AML-193 (cell line): Measurements from ENCODE around the gene STK32B.

ENCODE experiments used
- DNase-seq, 2 experiments: peaks; one replicate each; lab custom pipeline; 2025; lab: John Stamatoyannopoulos, UW

The STK32B gene

DNA sequence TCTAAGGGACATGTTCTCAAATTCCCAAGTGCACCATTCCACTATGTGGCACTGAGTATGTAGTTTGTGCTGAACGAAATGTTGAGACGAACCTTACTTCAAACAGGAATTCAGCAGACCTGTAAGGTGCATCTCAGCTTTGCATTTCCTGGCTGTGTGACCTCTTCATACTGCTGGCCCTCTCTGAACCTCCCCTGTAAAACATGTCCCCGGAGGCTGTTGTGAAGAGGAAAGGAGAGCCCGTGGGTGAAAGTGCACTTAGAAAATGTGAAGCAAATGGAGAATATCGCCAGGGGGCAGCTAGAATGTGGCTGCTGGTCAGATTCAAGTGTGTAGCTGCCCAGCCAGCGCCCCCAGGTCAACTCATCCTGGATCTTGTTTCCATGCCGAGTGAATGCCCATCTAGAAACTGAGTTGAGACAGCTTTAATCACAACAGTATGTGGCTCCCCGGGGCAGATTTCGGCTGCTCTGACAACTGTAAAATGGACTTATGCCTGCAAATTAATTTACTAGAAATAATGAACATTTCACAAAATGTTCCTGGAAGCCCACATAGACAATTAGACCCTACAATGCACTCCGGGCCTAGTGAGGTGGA is 393.7 kb downstream of the STK32B start:
- DNase-seq = no peak

DNA sequence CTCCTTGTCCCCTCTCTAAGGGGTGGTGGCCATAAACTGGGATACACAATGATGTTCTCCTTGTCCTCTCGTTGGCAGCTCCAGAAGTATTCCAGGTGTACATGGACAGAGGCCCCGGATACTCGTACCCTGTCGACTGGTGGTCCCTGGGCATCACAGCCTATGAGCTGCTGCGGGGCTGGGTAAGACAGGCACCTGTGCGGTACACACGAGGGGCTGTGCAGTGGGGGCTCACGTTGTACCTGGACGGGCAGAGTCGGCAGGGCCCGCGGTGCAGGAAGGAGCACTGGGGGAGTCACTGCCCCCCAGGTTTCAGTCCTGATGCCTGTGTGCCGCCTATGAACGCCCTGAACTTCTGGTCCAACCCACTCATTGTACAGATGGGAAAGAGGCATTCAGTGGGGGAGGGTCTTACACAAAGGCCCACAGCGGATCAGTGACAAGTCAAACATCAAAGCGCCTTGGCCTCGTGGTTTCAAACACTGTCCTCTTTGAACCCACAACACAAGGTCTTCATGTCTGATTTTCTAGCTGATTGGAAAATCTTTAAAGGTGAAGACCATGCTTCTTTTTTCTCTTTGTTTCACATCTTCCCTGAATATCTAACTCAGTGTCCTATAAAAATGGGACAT is 395.4 kb downstream of the STK32B start:
- no peak for DNase-seq

DNA sequence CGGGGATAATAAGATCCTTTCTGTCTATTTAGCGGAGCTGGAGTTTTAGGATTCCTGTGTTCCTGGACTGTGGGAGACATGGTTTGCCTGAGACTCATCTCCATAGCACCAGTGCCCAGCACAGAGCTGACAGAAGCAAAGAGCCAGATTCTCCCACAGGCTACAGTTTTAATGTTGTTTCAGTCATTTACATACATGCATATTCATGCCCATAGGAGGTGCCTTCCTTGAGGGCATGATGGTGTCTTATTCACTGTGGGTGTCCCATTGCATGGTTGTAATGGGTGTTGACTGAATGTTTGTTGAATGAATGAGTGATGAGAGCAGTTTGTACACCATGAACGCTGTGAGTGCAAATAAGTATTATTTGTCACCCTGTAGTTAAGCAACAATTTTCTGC is 396.5 kb downstream of the STK32B start:
- DNase-seq = no peak

- no peak for DNase-seq
Measured at GRCh38 chr4:5448221-5448620, 396.9 kb downstream of the STK32B start.

GRCh38 chr4:5451243-5451642 is 400.0 kb downstream of the STK32B start:
- no peak for DNase-seq

DNA sequence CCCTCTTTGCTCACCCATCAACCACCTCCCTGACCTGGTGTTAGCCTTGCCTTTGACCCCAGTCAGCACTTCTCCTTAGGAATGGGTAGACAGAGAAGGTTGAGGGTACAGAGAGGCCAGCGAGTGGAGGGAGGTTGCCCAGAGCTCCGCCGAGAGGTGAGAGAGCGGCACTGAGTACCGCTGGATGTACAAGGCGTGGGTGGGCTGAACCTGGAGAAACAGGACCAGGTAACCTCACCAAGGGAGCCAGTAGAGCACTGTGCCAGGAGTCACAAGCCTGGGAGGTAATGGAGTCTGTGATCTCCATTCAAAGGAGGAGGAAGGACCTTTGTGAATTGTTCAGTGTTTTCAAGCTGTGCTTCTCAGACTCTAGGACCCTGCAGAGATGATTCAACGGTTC is 400.9 kb downstream of the STK32B start:
- no peak for DNase-seq

DNA sequence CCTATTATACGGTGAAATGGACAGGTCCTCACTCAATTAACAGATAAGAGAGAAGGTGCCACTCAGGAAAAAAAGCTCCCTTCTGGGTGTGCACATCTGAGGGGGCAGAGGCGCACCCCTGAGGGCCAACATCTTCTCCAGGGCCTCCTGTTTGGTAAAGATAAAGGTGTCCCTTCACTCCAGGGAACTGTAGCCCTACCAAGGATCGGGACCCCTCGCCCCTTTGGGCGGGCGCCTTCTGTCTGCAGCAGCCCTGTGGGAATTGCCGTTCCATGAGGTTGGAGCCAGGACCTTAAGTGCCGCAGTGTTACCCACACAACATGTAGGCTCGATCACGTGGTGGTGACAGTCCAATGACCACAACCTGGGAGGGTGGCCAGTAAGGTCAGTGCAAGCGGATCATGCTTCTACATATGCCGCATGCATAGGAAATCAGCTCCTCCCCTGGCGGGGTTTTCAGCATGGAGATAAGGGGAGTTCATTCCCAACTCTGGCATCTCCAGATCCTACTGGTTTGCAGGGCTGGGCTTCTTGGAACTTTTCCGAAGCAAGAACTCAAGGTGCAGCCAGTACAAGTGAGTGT is 403.8 kb downstream of the STK32B start:
- no peak for DNase-seq

- no peak for DNase-seq
Measured at GRCh38 chr4:5456296-5456845, 405.1 kb downstream of the STK32B start.

GRCh38 chr4:5458676-5459075 is 407.4 kb downstream of the STK32B start:
- no peak for DNase-seq

GRCh38 chr4:5459236-5459635 is 408.0 kb downstream of the STK32B start:
- DNase-seq = no peak

DNA sequence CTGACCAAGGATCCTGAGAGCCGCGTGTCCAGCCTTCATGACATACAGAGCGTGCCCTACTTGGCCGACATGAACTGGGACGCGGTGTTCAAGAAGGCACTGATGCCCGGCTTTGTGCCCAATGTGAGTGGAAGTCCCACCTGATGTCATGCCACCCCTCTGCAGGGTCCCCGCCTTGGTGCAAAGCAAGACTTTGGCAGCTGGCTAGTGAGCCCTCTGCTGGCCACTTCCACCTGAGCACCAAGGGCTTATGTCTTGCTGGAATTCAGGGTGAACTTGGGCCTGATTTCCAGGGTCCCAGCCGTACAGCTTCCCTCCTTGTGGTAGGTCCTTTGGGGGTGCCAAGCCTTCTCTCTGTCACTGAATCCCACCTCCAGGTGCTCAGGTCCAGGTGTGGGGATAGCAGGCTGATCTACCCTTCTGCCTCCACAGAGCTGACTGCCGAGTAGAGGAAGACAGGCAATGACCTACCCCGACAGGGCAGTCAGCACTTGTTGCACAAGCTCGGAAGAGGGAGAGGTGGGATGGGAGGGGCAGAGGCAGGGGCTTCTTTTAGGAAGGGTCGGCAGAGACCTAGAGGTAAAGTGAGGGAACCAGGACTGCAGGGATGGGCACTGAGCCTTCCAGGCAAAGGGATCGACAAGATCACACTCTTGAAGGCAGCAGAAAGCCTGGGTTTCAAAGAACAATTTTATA is 409.0 kb downstream of the STK32B start:
- DNase-seq = peak; percentile 3 to 8

DNA sequence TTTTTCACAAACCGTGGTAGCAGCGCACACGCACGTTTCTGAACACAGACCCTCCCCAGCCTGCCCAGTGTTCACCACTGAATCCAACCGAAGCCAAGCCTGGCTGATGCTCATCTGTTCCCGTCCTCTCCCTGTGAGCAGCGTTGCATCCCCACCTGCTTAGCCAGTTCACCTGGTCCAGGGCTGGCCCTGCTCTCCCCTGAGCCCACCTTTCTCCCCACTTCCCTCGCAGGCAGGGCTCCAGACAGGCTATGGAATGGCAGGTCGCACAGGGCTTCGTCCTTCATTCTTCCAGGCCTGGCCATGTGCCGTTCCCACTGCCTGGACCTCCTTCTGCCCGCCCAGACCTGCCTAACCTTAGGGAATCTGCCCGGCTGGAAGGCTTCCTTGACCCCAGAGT is 410.2 kb downstream of the STK32B start:
- DNase-seq = no peak

DNA sequence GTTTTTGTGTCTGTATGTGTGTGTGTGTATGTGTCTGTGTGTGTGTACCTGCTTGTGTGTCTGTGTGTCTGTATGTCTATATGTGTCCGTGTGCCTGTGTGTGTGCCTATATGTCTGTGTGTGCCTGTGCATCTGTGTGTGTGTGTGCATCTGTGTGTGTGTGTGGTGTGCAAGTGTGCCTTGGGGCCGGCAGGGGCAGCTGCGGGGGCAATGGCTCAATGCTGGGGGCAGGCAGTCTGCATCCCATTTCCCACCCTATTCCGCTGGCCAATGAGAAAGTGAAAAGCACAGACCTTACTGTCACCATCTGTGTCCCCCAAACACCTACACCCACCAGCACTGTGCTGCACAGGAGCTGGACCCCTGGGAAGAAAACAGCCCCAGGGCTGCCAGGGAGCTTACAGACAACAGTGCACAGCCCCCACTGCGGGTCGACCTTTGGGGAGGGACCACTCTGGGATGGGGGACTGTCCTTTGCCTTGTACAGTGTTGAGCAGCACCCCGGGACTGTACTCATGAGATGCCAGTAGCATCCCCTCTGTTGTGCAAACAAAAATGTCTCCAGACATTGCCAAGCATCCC is 411.1 kb downstream of the STK32B start:
- DNase-seq = no peak

- DNase-seq = no peak
Measured at GRCh38 chr4:5462896-5463295, 411.6 kb downstream of the STK32B start.

GRCh38 chr4:5463361-5463760 is 412.1 kb downstream of the STK32B start:
- DNase-seq = no peak

DNA sequence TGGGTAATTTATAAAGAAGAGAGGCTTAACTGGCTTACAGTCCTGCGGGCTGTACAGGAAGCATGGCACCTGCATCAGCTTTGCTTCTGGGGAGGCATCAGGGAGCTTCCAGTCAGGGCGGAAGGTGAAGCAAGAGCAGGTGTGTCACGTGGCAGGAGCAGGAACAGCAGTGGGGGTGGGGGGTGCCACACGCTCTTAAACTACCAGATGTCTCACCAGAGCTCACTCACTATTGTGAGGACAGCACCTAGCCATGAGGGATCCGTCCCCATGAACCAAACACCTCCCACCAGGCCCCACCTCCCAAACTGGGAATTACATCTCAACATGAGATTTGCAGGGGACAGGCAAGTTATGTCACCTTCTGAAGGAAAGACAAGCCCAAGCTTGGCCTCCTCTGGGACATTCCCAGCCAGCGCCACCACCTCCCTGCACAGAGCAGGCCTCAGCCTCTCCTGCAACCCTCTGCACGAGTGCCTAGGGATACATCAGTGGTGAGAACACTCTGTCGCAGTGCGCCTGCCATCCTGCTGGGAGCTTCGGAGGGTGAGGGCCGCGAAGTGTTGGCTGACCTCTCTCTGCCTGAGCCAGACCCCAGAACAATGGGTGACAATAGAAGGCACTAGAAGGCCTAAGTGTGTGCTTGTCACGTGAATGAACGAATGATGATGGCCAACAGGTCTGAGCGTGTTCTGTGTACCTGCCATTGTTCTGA is 412.8 kb downstream of the STK32B start:
- DNase-seq = no peak

- no peak for DNase-seq
Measured at GRCh38 chr4:5465529-5465928, 414.2 kb downstream of the STK32B start.

GRCh38 chr4:5465956-5466355 is 414.7 kb downstream of the STK32B start:
- DNase-seq = no peak

GRCh38 chr4:5467111-5467510 is 415.8 kb downstream of the STK32B start:
- no peak for DNase-seq

GRCh38 chr4:5469151-5469775 is 418.0 kb downstream of the STK32B start:
- DNase-seq = no peak

GRCh38 chr4:5469861-5470260 is 418.6 kb downstream of the STK32B start:
- no peak for DNase-seq
